GM18505 (cell line): ENCODE measurements around the gene PXDN.
"Not testable (repeated sequence)": the region's sequence is repeated elsewhere in the genome, so short reads cannot be mapped to it uniquely, and the experiment has no call there.

Experiments used
- ATAC-seq: cut with Tn5 transposase; IDR thresholded peaks from one replicate; pipeline ENCODE4 v1.9.1; 2021; ENCODE audit not compliant: unreplicated experiment
- POLR2A ChIP-seq: IDR thresholded peaks from 4 replicates; pipeline ENCODE4 v1.6.1; 2011; ENCODE audit warnings: borderline replicate concordance; ENCODE audit not compliant: insufficient read depth, insufficient read length; ENCODE audit errors: extremely low read depth

The PXDN gene

DNA sequence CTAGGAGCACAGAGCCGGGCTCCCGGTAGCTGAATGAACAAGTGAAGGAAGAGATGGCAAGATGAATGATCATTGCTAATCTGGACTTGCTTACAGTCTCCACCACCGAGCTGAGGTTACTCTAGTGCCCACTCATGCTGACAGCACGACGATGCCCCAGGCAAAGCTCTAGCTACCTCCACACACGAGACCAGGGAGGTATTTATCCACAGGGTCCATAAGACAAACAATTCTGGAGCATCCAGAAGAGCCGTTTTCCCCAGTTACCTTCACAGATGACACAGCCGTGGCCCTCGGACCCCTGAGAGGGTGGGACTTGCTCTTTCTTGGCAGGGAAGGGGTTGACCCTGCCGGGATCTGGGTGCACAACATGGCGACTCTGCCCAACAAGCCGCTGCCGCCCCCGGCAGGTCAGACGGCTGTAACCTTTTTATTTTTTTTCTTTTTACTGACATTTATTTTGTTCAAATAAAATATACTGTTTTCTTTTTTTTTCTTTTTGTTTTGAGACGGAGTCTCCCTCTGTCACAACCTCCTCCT is 120.3 kb downstream of the PXDN start:
- ATAC-seq, result no peak
- TF ChIP-seq POLR2A, result no peak

GRCh38 chr2:1622521-1623200 is 121.7 kb downstream of the PXDN start:
- no peak for ATAC-seq
- no peak for TF ChIP-seq POLR2A

DNA sequence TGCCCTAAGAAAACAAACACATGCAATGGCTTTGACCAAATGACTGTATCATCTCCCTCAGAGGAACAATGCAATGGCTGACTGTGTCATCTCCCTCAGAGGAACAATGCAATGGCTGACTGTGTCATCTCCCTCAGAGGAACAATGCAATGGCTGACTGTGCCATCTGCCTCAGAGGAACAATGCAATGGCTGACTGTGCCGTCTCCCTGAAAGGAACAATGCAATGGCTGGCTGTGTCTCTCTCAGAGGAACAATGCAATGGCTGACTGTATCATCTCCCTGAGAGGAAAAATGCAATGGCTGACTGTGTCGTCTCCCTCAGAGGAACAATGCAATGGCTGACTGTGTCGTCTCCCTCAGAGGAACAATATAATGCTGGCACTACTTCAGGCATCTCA is 122.3 kb downstream of the PXDN start:
- not testable (repeated sequence) for ATAC-seq

- TF ChIP-seq POLR2A, result no peak
These were observed 122.8 kb downstream of the PXDN start for GRCh38 chr2:1621501-1621900.

GRCh38 chr2:1621041-1621440 is 123.3 kb downstream of the PXDN start:
- no peak for TF ChIP-seq POLR2A
- ATAC-seq, result no peak

More at GRCh38 chr2:1621501-1621900, 122.8 kb downstream of the PXDN start:
- ATAC-seq, result no peak

DNA sequence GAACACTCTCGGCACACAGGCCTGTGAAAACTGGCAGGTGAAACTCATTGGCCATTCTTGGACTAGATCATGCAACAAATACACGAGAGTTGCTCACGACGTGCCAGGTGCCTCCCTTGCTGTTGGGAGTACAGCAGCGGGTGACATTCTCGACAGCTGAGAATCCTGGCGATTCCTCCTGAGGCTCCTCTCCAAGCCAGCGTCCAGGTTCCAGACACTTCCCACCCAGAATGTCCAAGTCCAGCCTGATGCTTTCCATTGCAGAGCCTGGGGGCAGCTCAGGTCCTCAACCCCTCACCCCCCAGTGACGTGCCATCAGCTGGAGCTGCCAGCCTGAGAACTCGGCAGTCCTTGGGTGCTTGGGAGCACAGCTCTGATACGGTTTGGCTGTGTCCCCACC is 124.2 kb downstream of the PXDN start:
- no peak for TF ChIP-seq POLR2A
- ATAC-seq, result no peak

- ATAC-seq, result no peak
- no peak for TF ChIP-seq POLR2A
These were observed 124.8 kb downstream of the PXDN start for GRCh38 chr2:1619556-1619955.

GRCh38 chr2:1618974-1619373 is 125.3 kb downstream of the PXDN start:
- TF ChIP-seq POLR2A, result no peak
- ATAC-seq, result no peak

DNA sequence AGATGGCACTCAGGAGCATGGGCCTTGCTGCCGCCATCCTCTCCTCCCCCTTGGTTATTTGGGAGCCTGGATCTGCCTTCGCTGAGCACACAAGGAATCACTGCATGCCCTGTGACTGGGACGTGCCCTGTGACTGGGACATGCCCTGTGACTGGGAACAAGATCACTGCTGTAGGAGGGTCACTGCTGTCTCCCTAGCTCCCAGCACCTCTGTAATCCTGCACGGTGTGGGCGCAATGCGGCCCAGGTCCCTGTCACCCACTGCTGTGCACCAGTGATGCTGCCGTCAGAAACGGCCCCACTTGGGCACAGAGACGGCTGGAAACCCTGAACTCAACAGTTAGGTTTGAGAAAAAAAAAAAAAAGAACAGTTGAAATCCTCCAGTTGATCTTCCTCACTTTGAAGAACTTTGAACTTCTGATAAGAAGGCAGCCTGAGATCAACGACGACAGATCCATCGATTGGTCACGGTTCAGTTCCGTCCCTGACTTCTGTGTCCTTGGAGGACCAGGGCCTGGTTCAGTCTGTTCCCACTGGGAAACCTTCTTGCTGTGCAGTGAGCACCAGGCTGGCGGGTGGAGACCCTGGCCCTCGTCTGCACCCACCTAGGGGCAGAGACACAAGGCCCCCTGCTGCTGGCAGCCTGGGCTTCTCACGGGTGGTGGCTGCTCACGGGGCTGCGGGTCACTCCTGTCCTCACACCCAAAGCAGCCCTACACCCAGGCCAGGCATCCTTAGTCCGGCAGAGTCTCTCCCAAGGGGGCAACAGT is 125.9 kb downstream of the PXDN start:
- TF ChIP-seq POLR2A, result no peak
- no peak for ATAC-seq

GRCh38 chr2:1617425-1618021 is 126.8 kb downstream of the PXDN start:
- ATAC-seq, result no peak

GRCh38 chr2:1614564-1614963 is 129.8 kb downstream of the PXDN start:
- peak; percentile 88 for ATAC-seq

More at GRCh38 chr2:1617425-1618021, 126.8 kb downstream of the PXDN start:
- no peak for TF ChIP-seq POLR2A

GRCh38 chr2:1613731-1614354 is 130.5 kb downstream of the PXDN start:
- no peak for TF ChIP-seq POLR2A

More at GRCh38 chr2:1614564-1614963, 129.8 kb downstream of the PXDN start:
- no peak for TF ChIP-seq POLR2A

DNA sequence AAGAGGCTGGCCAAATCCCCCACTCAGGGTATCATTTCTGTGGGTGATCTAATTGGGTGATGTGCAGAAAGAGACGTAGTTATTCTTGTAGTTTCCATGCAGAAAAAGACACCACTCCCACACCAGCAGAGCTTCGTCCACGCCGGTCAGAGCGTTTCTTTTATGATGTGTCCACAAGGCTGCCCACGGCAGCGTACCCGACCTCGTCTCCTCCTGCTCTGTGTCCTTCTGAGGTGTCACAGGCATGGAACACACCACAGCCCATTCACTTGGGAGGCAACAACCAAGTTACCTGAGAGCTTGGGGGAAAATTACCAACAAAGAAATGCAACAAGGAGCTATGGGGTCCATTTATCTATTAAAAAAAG is 131.3 kb downstream of the PXDN start:
- no peak for TF ChIP-seq POLR2A
- no peak for ATAC-seq

More at GRCh38 chr2:1613731-1614354, 130.5 kb downstream of the PXDN start:
- ATAC-seq, result no peak
